ENCODE measurements around the gene NPR3.

NPR3 gene

GRCh38 chr5:32712481-32713360 is 1.6 kb downstream of the NPR3 start:
- no peak for DNase-seq

GRCh38 chr5:32713361-32713769 is 2.2 kb downstream of the NPR3 start:
- DNase-seq, result no peak

DNA sequence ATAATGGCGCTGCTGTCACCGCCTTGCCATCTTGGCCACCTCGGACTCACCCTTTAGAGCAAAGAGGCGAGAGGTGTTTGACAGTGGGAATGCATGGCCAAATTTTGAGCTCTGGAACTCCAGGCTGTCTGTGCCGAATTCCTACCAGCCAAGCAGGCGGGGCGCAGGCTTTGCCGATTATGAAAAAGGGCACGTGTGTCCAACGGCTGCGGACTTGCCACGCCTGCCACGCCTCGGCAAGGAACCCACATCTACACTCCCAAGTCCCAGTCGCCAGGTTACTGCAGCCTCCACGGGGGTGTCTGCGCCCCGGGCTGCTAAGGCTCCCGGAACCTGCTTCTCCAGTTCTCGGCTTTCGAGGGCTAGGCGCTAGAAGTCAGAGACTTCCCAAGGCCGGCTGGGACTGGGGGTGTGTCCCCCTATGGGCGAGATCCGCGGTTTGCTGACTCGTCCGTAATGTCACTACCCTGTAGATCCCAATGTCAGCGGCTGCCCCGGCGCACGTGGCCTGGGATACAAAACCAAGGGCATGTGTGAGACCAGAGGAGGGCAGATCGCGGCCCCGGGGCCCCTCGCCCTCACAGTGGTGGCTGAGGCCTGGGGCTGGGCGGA is 2.8 kb downstream of the NPR3 start:
- no peak for DNase-seq

DNA sequence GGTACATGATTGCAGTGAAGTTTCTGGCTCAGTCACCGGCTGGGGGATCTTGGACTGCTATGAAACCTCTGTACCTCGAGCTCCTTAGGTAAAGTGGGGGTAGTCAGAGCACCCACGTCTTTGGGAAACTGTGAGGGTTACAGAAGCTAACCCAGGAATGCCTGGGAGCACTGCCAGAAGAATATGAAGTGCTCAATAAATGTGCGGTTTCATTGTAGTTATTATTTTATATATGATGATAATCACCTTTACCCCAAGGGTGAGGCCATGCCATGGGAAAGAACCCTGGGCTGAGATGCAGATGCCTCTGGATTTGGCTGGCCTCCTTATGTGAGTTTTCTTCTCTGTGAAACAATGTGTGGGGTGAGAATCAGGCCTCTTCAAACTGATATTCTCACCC is 3.7 kb downstream of the NPR3 start:
- DNase-seq, result no peak

GRCh38 chr5:32720300-32720699 is 9.2 kb downstream of the NPR3 start:
- DNase-seq, result no peak

DNA sequence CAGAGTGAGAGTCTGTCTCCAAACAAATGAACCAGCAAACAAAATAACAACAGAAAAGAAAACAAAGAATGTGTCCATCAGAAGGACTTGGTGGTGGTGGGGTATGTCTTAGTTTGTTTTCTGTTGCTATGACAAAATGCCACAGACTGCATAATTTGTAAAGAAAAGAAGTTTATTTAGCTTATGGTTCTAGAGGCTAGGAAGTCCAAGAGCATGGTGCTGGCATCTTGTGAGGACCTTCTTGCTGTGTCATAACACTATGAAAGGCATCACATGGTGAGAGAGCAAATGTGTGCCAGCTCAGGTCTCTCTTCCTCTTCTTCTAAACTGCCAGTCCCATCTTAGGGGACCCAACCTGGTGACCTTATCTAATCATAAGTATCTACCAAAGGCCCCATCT is 10.5 kb downstream of the NPR3 start:
- no peak for DNase-seq

DNA sequence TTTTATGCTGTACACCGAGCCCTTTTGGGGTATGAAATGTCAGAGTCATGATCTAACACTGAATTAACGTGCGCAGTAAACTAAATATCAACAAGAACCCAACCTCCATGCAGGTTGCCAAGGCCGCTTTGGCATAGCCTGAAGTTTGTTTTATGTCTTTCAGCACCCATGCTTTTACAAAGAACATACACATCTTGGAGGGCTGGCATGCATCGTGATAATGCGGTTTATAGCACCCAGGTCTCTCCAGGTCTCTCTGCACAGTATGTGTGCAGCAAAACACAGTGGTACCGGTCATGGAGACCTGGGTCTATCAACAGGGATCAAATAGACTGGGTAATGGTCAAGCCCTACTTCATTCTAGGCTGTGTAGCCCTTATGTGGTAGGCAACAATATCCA is 11.8 kb downstream of the NPR3 start:
- DNase-seq, result no peak

DNA sequence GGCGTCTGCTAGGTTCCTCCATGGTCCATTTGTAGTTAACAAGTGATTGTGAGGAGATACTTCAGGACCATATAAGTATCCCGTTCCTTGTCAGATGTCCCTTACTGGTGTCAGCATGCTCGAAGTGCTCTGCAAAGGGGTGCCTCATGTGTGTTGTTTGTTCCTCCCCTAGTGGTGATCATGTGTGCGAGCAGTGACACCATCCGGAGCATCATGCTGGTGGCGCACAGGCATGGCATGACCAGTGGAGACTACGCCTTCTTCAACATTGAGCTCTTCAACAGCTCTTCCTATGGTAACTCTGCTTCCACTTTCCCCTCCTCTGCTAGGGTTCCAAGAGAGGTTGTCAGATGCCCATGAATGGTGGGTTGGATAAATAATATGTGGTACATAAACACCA is 13.4 kb downstream of the NPR3 start:
- DNase-seq, result no peak

GRCh38 chr5:32726086-32726557 is 15.0 kb downstream of the NPR3 start:
- no peak for DNase-seq

GRCh38 chr5:32729651-32730050 is 18.5 kb downstream of the NPR3 start:
- DNase-seq, result no peak

GRCh38 chr5:32733590-32734340 is 22.6 kb downstream of the NPR3 start:
- DNase-seq, result no peak

GRCh38 chr5:32734827-32735378 is 23.8 kb downstream of the NPR3 start:
- DNase-seq, result no peak

DNA sequence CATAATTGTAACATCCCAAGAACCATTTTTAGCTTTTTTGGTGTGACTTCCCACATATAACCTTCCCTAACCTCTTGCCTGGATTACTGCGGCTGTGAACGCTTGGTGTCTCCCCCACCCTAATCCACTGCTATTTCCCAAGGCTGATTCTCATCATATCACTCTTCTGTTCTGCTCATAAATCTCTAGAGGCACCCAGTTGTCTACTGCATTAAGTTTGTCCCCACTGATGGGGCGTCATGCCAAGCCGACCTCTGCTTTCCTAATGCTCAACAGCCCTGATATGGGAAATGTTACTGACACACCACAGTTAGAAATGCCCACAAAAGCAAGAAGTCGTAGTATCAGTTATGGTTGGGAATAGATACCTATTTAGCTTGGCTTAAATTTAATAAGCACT is 24.4 kb downstream of the NPR3 start:
- no peak for DNase-seq

DNA sequence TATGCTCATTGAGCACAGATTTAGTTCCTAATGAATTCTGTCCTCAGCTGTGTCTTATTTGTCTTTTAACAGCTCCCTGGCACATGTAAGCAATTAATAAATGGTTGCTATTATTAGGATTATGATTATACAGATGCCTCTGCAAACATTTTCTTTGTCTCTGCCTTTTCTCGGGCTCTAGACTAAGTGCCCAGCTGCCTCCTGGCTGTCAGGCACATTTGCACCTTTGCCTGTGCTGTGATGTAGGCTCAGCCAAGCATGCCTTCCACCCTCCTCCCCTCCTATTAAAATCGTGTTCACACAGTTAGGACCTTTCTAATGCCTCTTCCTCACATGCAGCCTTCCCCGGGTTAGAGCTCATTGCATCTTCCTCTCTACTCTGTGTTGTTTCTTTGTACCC is 25.7 kb downstream of the NPR3 start:
- no peak for DNase-seq

DNA sequence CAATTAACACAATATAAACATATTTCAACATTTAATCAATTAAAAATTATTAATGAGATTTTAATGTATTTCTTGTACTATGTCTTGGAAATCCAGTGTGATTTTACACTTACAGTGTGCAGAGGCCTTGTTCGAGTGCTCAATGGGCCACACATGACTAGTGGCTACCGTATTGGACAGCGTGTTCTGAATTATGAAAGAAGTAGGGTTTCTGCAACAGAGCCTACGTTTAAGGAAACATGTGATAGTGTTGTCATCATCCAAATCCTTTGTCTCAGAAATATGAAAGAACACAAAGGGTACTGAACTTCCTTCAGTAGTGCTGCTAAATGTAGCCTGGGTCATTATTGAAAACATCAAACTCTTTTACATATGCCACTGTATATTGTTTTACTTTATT is 29.5 kb downstream of the NPR3 start:
- no peak for DNase-seq

GRCh38 chr5:32745317-32745716 is 34.2 kb downstream of the NPR3 start:
- DNase-seq, result no peak

DNA sequence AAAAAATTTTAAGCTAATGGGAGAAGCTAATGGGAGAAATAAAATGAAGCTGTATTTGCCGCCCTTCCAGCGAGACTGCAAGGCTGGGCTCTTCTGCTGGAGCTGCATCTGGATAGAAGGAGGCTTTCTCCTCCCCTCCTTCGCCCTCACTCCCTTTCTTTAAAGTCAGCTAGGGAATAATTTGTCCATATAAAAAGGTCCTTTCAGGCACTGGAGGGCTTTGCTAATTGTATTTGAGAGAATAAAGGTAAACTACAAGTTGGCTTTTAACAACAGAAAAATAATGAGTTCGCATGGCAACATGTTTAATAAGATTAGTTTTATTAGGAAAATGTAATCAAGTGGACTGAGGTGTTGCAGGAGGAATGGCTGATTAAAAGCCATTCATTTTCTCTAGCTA is 41.3 kb downstream of the NPR3 start:
- no peak for DNase-seq

GRCh38 chr5:32753051-32753450 is 41.9 kb downstream of the NPR3 start:
- no peak for DNase-seq

DNA sequence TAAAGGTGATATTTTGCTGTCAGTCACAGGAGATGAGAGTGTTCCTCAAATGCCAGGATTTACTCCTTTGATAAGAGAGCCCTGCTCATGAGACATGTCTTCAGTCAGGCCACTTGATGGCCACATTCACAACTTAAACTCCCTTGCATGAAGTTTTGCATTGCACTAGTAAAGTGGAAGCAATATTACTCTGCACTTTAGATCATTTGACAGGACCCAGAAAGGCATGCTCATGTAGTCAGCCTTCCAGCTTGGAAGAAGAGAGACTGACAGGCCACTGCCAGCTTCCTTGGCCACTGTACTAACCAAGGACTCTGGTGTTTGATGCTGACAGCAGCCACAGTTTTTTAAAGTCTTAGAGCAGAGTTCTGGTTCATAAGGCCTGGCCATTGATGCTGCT is 42.6 kb downstream of the NPR3 start:
- no peak for DNase-seq

- no peak for DNase-seq
Measured at GRCh38 chr5:32754284-32754683, 43.2 kb downstream of the NPR3 start.

GRCh38 chr5:32760091-32760509 is 49.0 kb downstream of the NPR3 start:
- no peak for DNase-seq

DNA sequence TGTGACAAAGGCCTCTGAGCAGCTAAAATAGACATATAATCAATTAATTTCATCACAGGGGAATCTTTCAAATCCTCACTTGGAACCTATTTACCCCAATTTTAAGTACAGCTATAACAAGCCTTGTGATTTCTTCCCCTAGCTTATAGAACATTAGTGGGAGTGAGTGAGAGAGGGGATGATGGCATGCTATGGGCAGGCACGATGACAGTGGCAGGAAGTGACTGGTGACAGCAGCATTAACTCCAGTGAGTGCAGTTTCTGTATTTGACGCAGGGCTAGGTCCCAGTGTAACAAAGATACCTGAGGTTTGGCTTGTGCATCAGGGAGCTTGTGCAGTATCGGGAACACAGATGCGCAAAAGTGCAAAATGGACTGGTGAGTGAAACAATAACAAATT is 54.1 kb downstream of the NPR3 start:
- no peak for DNase-seq

DNA sequence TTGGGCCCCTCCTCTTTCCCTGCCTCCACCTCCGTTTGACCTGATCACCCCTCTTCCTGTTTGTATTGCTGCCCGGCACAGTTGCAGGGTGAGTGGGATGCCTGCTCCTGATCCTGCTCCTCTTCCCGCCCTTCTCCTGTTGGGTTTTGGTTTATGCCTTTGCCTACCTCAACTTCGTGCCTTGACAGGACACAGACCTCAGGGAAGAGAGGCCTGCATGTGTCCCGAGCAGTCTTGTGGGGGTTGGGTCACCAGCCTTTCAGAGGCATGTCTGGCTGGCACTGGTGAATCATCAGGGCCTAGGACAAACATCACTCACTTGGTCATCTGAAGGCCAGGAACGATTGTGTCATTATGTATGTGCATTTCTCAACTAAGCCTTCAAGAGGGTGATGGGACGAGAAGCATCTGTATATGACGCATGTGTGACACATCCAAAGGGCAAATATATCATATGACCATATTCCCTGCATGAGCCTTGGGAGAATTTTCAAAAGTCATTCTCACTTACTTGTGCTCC is 56.9 kb downstream of the NPR3 start:
- no peak for DNase-seq

Data from activated CD4-positive, alpha-beta T cell treated with anti-CD3 and anti-CD28 coated beads for 1 hour (primary cell).